Fibroblast of pulmonary artery (primary cell): Measurements from ENCODE around the gene D2HGDH.
"Not testable (repeated sequence)": the region's sequence is repeated elsewhere in the genome, so short reads cannot be mapped to it uniquely, and the experiment has no call there.

ENCODE experiments used
- DNase-seq: peaks from one replicate; pipeline ENCODE4 v3.0.0-alpha.2; 2010; ENCODE audit warnings: low read depth
- H3K4me3 ChIP-seq: replicated peaks from 2 replicates; pipeline ENCODE4 v1.5.1; 2011; ENCODE audit warnings: low read depth, mild to moderate bottlenecking, control low read depth, low read length, moderate library complexity
- TF ChIP-seq, protein P1 (sequence below): IDR thresholded peaks from 2 replicates; pipeline ENCODE4 v1.5.1; 2011; ENCODE audit warnings: mild to moderate bottlenecking, control low read depth, low read length, inconsistent platforms; ENCODE audit errors: missing control alignments

The D2HGDH gene

DNA sequence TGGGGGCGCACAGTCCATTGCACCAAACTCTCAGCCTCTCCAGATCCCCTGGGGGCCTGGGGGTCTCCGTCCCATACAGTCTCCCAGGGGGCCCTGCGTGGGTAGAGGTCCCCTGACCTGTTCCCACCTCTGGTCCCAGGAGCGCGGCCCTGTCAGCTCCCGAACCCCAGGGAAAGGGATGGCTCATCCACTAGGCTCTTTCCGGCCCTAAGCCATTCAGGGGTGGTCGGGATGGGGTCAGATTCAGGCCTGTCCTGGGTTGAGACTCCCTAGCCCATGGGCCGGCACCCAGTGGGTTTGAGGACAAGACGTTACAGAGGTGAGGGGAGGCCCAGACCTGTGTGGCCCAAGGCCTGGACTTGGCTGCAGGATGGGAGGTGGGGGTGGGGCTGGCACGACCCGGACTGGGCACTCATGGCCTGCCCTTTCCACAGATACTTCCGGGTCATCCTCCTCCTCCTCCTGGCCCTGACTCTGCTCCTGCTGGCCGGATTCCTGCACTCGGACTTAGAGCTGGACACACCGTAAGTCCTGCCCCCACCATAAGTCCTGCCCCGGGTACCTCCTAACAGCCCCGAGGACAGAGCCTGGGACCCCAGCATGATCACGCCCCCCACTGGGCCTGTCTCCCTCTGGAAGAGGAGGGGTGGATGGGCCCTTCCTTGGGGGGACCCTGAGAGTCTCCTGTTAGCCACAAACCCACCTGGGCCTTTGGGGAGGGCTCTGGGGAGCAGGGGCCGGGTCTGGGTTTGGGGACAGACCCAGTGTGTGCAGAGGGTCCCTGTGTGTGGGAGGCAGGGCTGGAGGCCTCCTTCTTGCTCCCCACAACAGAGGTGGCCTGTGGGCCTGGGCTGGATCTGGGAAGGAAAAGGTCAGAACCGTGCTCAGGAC, 64.4 kb downstream of the D2HGDH start:
- DNase-seq = no peak
- H3K4me3 ChIP-seq = no peak overlapping the region
- TF ChIP-seq, protein P1, sequence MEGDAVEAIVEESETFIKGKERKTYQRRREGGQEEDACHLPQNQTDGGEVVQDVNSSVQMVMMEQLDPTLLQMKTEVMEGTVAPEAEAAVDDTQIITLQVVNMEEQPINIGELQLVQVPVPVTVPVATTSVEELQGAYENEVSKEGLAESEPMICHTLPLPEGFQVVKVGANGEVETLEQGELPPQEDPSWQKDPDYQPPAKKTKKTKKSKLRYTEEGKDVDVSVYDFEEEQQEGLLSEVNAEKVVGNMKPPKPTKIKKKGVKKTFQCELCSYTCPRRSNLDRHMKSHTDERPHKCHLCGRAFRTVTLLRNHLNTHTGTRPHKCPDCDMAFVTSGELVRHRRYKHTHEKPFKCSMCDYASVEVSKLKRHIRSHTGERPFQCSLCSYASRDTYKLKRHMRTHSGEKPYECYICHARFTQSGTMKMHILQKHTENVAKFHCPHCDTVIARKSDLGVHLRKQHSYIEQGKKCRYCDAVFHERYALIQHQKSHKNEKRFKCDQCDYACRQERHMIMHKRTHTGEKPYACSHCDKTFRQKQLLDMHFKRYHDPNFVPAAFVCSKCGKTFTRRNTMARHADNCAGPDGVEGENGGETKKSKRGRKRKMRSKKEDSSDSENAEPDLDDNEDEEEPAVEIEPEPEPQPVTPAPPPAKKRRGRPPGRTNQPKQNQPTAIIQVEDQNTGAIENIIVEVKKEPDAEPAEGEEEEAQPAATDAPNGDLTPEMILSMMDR = no peak

DNA sequence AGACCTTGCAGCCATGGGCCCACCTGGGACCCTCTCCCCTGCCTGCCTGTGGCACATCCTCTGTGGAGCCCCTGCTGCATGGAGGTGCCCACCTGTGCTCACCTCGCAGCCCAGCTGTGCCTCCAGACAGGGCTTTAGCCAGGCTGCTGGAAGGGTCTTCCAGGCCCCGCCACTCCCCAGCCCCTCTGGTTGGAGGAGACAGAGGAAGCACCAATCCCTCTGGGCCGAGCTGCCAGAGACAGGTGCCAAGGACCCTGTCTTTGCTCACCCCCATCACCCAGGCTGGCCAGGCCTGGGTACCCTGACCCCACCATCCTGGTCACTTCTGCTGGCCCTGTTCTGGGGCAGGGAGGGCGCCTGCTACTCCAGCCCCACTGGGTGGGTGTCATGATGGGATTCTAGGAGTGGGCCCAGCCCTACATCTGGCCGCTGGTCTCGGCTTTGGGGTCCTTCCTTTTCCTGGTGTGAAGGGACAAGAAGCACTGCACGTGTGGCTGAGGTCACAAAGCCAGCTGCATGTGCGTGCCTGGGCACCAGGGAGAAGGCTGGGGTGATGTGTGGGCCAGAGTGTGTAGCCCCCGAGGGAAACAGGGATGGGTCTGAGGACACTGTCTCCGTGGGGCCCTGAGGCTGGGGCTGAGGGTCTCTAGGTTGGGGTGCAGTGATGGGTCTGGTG, 65.2 kb downstream of the D2HGDH start:
- DNase-seq = no peak
- TF ChIP-seq, protein P1 = no peak
- no peak overlapping the region for H3K4me3 ChIP-seq

DNA sequence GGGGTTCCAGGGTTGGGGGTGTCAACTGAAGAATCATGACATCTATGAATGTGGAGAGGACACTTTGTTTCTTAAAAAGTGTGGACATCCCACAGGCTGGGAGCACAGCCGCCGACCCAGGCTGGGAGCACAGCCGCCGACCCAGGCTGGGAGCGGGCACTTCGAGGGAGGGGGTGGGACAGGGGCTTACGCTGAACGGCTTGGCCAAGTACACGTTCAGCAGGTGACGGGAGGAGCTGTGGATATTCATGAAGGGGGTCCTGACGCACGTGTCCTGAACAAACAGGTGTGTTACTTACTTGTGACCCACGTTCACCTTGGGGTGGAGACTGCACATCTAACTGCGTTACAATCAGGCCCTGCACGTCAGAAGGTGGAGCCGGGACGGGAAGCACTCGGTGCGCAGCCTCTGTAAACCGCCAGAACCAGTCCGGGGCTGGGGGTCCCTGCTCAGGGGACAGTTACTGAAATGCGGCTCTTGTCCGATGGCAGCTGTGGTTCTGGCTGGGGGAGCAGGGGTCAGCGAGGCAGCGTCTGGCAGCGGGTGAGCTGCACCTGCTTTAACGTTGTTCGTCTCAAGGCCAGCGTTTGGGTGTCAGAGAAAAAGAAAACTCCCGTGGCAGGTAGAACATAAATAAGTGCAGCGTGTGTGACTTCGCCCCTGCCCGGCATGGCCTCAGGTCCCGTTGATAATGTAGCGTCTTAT, 65.9 kb downstream of the D2HGDH start:
- not testable (repeated sequence) for DNase-seq, H3K4me3 ChIP-seq

DNA sequence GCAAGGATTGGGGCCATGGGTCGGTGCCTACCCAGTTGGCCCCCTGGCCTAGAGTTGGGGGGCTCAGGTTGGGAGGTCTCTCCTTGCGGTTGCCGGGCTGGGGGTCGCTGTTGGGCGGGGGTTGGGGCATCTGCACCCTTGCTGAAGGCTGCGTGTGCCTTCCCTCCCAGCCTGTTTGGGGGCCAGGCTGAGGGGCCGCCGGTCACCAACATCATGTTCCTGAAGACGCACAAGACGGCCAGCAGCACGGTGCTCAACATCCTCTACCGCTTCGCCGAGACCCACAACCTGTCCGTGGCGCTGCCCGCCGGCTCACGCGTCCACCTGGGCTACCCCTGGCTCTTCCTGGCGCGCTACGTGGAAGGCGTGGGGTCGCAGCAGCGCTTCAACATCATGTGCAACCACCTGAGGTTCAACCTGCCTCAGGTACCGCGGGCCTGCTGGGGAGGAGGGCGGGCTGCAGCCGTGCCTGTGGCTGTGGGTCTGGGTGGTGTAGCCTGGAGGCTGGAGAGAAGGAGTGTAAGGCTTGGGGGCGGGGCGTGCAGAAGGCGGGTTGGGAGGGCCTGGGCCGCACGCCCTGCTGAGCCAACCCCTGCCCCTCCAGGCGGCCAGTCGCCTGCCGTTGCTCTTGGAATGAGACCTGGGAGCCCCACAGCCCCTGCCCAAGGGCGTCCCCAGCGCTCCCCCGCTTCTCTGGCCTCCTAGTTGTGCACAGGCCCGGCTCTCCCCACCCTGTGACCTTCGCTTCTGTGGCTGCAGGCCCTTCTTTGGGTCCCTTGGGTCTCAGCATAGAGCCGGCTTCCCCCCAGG, 67.4 kb downstream of the D2HGDH start:
- TF ChIP-seq, protein P1 = no peak
- no peak for DNase-seq
- no peak overlapping the region for H3K4me3 ChIP-seq

DNA sequence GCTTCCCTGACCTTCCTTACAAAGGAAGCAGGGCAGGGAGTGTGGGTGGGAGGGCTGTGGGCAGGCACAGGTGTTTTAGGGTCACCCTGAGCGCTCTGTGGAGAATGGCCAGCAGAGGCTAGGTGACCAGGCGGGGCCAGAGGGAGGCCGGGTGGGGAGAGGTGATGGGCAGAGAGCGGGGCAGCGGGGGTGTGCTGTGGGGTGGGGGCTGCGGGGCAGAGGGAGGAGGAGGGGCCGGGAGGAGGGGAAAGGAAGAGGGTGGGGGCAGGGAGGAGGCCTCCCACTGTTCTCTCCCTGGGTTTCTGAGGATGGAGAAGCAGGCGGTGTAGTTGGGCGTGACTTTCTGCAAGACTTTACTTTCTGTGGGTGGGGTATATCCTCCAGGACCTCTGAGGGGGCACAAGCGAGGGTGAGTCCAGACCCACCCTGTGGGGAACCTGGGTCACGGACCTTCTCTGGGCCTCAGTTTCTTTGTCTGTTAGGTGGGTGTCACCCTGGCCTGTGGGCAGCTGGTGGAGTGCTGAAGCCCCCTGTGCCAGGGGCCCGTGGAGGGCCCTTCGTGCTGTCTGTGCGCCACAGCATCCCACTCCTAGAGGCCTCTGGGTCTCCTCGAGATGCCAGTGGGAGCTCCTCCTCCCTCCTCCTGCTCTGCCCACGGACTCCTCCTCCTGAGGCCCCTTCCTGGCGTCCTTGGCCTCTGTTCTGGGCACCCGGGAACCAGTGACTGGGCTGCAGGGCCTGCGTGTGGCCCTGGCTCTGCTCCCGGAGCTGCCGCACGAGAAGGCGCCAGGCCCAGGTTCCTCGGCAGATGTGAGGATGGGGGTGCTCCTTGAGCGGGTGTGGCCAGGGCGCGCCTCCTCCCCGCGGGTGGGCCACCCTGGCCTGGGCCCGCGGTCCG, 68.2 kb downstream of the D2HGDH start:
- TF ChIP-seq, protein P1 = no peak
- no peak overlapping the region for H3K4me3 ChIP-seq
- DNase-seq = no peak

DNA sequence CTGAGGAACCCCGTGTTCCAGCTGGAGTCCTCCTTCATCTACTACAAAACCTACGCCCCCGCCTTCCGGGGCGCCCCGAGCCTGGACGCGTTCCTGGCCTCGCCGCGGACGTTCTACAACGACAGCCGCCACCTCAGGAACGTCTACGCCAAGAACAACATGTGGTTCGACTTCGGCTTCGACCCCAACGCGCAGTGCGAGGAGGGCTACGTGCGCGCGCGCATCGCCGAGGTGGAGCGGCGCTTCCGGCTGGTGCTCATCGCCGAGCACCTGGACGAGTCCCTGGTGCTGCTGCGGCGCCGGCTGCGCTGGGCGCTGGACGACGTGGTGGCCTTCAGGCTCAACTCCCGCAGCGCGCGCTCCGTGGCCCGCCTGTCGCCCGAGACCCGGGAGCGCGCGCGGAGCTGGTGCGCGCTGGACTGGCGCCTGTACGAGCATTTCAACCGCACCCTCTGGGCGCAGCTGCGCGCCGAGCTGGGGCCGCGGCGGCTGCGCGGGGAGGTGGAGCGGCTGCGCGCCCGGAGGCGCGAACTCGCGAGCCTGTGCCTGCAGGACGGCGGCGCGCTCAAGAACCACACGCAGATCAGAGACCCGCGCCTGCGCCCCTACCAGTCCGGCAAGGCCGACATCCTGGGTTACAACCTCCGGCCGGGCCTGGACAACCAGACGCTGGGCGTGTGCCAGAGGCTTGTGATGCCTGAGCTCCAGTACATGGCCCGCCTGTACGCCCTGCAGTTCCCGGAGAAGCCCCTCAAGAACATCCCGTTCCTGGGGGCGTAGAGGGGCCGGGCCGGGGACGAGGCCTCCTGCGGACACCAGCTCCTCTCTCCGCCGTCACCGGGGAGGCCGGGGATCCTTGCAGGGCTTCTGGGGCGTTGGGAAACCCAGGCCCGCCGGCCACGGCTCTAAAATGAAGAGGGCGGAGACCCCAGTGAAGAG, 69.2 kb downstream of the D2HGDH start:
- peak; percentile 49 for DNase-seq
- TF ChIP-seq, protein P1 = no peak
- H3K4me3 ChIP-seq = peak overlapping the region; percentile 37
